SH-SY5Y (cell line): Measurements from ENCODE around the gene C14orf119.

Experiments used
- GATA2 ChIP-seq: IDR thresholded peaks from 2 replicates; pipeline ENCODE4 v1.6.1; 2011; ENCODE audit warnings: mild to moderate bottlenecking, low read depth, low read length
- GATA3 ChIP-seq: IDR thresholded peaks from 2 replicates; pipeline ENCODE4 v1.6.1; 2011; ENCODE audit warnings: low read depth, mild to moderate bottlenecking, low read length, moderate library complexity

Gene C14orf119

GRCh38 chr14:23095196-23096108 lies at the start of gene C14orf119:
TSS of gene C14orf119 (plus strand) at chr14:23095505. CDS start at chr14:23097659, 2,154 bp downstream.
- TF ChIP-seq GATA2 = no peak

GRCh38 chr14:23047034-23047634 lies 48.2 kb upstream of the C14orf119 start:
- no peak for TF ChIP-seq GATA3
- no peak for TF ChIP-seq GATA2

- no peak for TF ChIP-seq GATA2
- TF ChIP-seq GATA3 = no peak
Measured at GRCh38 chr14:23047751-23048693, 47.3 kb upstream of the C14orf119 start.

DNA sequence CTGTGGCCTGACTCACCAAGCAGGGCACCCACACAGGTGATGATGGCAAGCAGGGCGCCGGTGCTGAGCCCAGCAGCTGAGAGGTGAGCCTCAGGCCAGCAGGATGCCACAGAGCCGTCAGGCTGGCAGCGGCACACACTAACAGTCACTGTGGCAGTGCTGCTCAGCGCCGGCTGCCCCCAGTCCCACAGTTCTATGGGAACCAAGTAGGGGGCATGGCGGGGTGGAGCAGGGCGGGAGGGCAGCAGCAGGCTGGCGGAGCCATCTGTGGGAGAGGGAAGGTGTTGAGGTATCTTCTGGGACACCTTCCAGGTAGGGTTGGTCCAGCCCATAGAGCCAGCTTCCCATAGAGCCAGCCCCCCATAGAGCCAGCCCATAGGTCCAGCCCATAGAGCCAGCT lies 46.3 kb upstream of the C14orf119 start:
- TF ChIP-seq GATA2 (no peak), GATA3 (no peak)

DNA sequence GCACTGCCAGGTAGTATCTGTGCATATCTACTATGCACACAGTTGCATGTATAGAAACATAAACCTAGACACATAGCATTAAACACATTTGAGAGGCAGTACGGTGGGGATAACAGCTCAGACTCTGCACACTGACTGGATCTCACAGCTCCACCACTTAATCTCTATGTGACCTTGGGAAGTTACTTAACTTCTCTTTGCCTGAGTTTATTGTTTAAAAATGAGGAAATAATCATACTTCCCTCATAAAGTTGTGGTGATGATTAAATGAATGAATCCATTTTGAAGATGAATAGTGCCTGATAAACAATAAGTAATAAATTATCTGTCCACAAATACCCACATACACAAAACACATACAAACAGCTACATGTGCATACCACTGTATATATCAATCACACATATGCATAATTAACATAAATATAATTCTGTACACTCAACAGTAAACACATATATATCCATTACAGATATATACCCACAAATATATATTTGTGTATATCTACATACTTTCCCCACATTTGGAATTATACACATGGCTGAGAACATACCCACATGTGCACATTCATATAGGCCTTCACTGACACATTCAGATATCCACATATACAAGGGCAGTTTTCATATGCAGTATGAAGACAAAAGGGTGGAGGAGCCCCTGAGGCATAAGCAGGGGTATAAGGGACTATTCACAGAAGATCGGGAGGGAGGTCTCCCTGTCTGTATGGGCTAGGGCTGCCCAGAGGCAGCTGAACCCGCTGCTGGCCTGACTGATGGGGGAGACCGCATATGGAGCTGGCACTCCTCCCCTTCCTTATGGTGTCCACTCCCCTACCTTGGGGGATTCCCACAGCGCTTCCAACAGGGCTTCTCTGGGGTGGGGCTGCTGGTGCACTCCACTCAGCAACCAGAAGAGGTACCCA lies 43.9 kb upstream of the C14orf119 start:
- TF ChIP-seq GATA3 = no peak
- no peak for TF ChIP-seq GATA2

DNA sequence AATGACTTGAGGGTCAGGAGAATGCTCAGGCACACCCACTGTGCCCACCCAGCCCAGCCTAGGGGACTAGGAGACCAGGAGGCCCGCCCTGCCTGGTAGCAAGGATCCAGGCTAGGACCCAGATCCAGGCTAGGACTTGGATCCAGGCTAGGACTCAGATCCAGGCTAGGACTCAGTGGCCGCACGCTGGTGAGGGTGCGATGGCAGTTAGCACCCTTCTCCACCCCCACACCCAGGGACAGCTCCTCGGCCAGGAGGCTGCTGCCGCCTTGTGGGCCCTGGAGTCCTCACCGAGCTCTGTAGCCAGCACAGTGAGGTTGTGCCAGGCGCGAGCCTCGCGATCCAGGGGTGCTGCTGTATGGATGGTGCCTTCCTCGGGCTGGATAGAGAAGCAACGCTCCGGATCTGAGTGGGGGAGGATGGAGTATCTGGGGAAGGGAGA lies 43.1 kb upstream of the C14orf119 start:
- TF ChIP-seq GATA2 (no peak), GATA3 (no peak)

DNA sequence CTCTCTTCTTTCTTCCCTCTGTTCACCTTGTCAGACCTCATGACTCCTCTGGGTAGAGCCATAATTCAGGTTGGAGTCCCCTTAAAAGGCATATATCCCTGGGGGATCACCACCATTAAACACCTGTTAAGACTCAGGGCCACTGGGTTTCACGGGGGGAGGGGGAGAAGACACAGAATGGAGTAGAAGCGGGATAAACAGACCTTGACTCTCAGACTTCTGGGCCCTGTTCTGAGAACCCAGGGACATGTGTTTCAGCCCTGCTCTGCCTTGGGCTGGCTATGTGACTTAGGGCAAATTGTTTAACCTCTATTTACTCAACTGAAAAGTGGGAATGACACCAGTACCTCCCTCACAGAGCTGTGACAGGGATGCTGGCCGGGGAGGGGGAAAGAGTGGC lies 42.6 kb upstream of the C14orf119 start:
- no peak for TF ChIP-seq GATA3
- no peak for TF ChIP-seq GATA2

- TF ChIP-seq GATA2 = no peak
Measured at GRCh38 chr14:23053426-23053825, 41.9 kb upstream of the C14orf119 start.

DNA sequence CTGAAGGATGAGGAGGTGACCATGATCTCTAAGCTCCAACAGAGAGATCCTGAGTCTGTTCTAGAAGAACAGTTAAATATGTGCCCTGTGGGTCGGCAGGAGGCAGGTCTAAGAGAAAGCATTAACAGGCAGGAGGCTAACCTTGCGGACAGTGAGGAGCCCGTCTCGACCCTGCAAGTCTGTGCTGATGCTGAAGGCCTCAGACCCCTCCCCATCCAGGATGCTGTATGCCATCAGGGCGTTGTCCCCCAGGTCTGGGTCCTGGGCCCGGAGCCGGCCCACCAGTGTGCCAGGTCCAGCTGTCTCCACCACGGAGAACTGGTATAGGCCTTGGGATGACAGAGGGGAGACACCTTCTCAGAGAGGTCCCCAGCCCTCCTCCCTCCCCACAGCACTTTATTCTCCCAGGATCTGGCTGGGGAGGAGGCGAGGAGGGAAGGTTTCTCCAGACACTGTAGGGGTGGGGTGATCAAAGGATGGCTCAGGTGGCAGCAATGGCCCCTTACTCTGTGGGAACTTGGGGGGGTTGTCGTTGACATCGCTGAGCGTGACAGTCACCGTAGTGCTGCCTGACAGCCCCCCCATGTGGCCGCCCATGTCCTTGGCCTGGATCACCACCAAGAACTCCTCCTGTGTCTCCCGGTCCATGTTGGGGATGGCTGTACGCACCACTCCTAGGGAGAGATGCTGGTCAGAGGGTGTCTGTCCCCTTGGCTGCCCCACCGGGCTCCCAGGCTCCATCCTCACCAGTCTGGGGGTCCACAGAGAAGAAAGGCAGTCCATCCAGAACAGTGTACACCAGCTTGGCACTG lies 41.1 kb upstream of the C14orf119 start:
- TF ChIP-seq GATA2 = no peak
- TF ChIP-seq GATA3 = no peak

- TF ChIP-seq GATA2 (no peak), GATA3 (no peak)
Measured at GRCh38 chr14:23055147-23055550, 40.2 kb upstream of the C14orf119 start.

DNA sequence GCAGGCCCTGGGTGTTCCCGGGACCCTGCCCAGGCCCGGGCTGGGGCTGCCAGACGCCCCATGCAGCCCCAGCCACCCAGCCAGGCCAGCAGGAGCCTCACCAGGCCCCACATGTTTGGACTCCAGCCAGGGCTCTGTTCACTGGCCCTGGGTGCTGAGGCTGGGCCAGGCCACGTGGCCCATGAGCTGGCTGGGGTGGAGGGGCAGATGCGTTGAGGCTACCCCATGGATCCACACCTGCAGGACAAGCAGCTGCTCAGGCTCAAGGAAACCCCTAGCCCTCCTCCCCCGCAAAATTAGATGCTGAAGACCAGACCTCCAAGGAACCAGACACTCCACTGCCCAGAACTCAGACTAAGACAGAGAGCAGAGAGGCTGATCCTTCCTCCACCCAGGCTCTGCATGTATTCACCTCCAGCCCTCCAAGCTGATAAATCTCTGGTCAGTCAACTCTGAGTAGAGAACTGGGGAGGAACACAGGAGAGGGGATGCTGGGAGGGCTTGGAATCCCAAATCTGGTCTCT lies 39.6 kb upstream of the C14orf119 start:
- TF ChIP-seq GATA3 (no peak), GATA2 (no peak)
